Measurements from ENCODE around the gene TRAPPC14. TPM values are rescaled to one million over a fixed set of nuclear protein-coding genes. Genes with fewer than 3 reads are reported as not detected.

Gene TRAPPC14
- total and polyA plus RNA-seq, 10 of the 15 experiments (the other 5 are each of a cell fraction or from before 2014, with no cell fraction given) = 0.21 to 24.7 (median 7.5) TPM

- TF ChIP-seq RELA (IDR thresholded peaks at IDR 0.05; ENCODE audit: borderline replicate concordance, partially characterized antibody) (peak; percentile 63), RAD51 (IDR thresholded peaks at IDR 0.05) (no peak), SMAD1 (IDR thresholded peaks at IDR 0.05; ENCODE audit: low read depth, partially characterized antibody) (no peak), SMARCA5 (IDR thresholded peaks at IDR 0.05) (no peak), ZNF24 (IDR thresholded peaks at IDR 0.05) (no peak), CREB1 (IDR thresholded peaks at IDR 0.05; ENCODE audit: low read depth) (peak; percentile 32; the same call in 1 of the 2 replicates), KAT2A (conservative IDR thresholded peaks at IDR 0.05; ENCODE audit: control insufficient read depth, low read depth, low read length) (no peak), GABPA (IDR thresholded peaks at IDR 0.05; ENCODE audit: low read depth) (peak; percentile 87), MEF2B (IDR thresholded peaks at IDR 0.05; ENCODE audit: partially characterized antibody, poor library complexity, severe bottlenecking) (no peak), JUNB (IDR thresholded peaks at IDR 0.05) (no peak), MXI1 (IDR thresholded peaks at IDR 0.05; ENCODE audit: low read depth, low read length) (no peak), KDM1A (IDR thresholded peaks at IDR 0.05; ENCODE audit: borderline replicate concordance) (no peak), FOXM1 (IDR thresholded peaks at IDR 0.05; ENCODE audit: low read depth, low read length) (no peak), HDAC2 (IDR thresholded peaks at IDR 0.05) (no peak), SIX5 (IDR thresholded peaks at IDR 0.05; ENCODE audit: low read depth, low read length, severe bottlenecking) (peak; percentile 18), CBFB (IDR thresholded peaks at IDR 0.05; ENCODE audit: low read depth) (no peak), PAX8 (IDR thresholded peaks at IDR 0.05) (no peak)
- TF ChIP-seq, protein P1, sequence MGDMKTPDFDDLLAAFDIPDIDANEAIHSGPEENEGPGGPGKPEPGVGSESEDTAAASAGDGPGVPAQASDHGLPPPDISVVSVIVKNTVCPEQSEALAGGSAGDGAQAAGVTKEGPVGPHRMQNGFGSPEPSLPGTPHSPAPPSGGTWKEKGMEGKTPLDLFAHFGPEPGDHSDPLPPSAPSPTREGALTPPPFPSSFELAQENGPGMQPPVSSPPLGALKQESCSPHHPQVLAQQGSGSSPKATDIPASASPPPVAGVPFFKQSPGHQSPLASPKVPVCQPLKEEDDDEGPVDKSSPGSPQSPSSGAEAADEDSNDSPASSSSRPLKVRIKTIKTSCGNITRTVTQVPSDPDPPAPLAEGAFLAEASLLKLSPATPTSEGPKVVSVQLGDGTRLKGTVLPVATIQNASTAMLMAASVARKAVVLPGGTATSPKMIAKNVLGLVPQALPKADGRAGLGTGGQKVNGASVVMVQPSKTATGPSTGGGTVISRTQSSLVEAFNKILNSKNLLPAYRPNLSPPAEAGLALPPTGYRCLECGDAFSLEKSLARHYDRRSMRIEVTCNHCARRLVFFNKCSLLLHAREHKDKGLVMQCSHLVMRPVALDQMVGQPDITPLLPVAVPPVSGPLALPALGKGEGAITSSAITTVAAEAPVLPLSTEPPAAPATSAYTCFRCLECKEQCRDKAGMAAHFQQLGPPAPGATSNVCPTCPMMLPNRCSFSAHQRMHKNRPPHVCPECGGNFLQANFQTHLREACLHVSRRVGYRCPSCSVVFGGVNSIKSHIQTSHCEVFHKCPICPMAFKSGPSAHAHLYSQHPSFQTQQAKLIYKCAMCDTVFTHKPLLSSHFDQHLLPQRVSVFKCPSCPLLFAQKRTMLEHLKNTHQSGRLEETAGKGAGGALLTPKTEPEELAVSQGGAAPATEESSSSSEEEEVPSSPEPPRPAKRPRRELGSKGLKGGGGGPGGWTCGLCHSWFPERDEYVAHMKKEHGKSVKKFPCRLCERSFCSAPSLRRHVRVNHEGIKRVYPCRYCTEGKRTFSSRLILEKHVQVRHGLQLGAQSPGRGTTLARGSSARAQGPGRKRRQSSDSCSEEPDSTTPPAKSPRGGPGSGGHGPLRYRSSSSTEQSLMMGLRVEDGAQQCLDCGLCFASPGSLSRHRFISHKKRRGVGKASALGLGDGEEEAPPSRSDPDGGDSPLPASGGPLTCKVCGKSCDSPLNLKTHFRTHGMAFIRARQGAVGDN (IDR thresholded peaks at IDR 0.05) = peak; percentile 57; the same call in 1 of the 2 replicates
- TF ChIP-seq, protein P2, sequence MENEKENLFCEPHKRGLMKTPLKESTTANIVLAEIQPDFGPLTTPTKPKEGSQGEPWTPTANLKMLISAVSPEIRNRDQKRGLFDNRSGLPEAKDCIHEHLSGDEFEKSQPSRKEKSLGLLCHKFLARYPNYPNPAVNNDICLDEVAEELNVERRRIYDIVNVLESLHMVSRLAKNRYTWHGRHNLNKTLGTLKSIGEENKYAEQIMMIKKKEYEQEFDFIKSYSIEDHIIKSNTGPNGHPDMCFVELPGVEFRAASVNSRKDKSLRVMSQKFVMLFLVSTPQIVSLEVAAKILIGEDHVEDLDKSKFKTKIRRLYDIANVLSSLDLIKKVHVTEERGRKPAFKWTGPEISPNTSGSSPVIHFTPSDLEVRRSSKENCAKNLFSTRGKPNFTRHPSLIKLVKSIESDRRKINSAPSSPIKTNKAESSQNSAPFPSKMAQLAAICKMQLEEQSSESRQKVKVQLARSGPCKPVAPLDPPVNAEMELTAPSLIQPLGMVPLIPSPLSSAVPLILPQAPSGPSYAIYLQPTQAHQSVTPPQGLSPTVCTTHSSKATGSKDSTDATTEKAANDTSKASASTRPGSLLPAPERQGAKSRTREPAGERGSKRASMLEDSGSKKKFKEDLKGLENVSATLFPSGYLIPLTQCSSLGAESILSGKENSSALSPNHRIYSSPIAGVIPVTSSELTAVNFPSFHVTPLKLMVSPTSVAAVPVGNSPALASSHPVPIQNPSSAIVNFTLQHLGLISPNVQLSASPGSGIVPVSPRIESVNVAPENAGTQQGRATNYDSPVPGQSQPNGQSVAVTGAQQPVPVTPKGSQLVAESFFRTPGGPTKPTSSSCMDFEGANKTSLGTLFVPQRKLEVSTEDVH (IDR thresholded peaks at IDR 0.05; ENCODE audit: low read depth, partially characterized antibody) = no peak
- TF ChIP-seq, protein P3, sequence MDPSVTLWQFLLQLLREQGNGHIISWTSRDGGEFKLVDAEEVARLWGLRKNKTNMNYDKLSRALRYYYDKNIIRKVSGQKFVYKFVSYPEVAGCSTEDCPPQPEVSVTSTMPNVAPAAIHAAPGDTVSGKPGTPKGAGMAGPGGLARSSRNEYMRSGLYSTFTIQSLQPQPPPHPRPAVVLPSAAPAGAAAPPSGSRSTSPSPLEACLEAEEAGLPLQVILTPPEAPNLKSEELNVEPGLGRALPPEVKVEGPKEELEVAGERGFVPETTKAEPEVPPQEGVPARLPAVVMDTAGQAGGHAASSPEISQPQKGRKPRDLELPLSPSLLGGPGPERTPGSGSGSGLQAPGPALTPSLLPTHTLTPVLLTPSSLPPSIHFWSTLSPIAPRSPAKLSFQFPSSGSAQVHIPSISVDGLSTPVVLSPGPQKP (IDR thresholded peaks at IDR 0.05; ENCODE audit: low read depth, low read length) = peak; percentile 34
- TF ChIP-seq, protein P4, sequence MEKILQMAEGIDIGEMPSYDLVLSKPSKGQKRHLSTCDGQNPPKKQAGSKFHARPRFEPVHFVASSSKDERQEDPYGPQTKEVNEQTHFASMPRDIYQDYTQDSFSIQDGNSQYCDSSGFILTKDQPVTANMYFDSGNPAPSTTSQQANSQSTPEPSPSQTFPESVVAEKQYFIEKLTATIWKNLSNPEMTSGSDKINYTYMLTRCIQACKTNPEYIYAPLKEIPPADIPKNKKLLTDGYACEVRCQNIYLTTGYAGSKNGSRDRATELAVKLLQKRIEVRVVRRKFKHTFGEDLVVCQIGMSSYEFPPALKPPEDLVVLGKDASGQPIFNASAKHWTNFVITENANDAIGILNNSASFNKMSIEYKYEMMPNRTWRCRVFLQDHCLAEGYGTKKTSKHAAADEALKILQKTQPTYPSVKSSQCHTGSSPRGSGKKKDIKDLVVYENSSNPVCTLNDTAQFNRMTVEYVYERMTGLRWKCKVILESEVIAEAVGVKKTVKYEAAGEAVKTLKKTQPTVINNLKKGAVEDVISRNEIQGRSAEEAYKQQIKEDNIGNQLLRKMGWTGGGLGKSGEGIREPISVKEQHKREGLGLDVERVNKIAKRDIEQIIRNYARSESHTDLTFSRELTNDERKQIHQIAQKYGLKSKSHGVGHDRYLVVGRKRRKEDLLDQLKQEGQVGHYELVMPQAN (conservative IDR thresholded peaks at IDR 0.05) = peak; percentile 93
Observed at GRCh38 chr7:100158229-100159098, at the start of gene TRAPPC14 (continued).

Measured in GM12878 (cell line).